Astrocyte of the cerebellum (primary cell): ENCODE measurements around the gene RNASE7.

Experiments
- DNase-seq: peaks from one replicate; pipeline ENCODE4 v3.0.0-alpha.2; 2011; ENCODE audit warnings: low read depth
- H3K4me3 ChIP-seq: 2 replicates; pipeline ENCODE4 v1.5.1; 2011; ENCODE audit warnings: mild to moderate bottlenecking, low read depth, low read length, moderate library complexity
- in situ Hi-C: cut with HindIII; loops from 2 replicates; pipeline ENCODE4 v1.10.0; 2017; ENCODE audit warnings: low sequenced_read_pairs
- TF ChIP-seq, protein P1 (sequence below): IDR thresholded peaks from 2 replicates; pipeline ENCODE4 v1.5.1; 2012; ENCODE audit warnings: low read length, low read depth, moderate library complexity, mild to moderate bottlenecking; ENCODE audit errors: missing control alignments

Gene RNASE7

DNA sequence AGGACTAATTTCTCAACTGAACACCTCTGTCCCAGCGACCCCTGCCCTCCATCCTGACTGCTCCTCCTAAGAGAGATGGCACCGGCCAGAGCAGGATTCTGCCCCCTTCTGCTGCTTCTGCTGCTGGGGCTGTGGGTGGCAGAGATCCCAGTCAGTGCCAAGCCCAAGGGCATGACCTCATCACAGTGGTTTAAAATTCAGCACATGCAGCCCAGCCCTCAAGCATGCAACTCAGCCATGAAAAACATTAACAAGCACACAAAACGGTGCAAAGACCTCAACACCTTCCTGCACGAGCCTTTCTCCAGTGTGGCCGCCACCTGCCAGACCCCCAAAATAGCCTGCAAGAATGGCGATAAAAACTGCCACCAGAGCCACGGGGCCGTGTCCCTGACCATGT lies 756 bp downstream of the RNASE7 start:
- no peak overlapping the region for H3K4me3 ChIP-seq
- in situ Hi-C loops = no loop called here
- no peak for DNase-seq
- TF ChIP-seq, protein P1, sequence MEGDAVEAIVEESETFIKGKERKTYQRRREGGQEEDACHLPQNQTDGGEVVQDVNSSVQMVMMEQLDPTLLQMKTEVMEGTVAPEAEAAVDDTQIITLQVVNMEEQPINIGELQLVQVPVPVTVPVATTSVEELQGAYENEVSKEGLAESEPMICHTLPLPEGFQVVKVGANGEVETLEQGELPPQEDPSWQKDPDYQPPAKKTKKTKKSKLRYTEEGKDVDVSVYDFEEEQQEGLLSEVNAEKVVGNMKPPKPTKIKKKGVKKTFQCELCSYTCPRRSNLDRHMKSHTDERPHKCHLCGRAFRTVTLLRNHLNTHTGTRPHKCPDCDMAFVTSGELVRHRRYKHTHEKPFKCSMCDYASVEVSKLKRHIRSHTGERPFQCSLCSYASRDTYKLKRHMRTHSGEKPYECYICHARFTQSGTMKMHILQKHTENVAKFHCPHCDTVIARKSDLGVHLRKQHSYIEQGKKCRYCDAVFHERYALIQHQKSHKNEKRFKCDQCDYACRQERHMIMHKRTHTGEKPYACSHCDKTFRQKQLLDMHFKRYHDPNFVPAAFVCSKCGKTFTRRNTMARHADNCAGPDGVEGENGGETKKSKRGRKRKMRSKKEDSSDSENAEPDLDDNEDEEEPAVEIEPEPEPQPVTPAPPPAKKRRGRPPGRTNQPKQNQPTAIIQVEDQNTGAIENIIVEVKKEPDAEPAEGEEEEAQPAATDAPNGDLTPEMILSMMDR = no peak

DNA sequence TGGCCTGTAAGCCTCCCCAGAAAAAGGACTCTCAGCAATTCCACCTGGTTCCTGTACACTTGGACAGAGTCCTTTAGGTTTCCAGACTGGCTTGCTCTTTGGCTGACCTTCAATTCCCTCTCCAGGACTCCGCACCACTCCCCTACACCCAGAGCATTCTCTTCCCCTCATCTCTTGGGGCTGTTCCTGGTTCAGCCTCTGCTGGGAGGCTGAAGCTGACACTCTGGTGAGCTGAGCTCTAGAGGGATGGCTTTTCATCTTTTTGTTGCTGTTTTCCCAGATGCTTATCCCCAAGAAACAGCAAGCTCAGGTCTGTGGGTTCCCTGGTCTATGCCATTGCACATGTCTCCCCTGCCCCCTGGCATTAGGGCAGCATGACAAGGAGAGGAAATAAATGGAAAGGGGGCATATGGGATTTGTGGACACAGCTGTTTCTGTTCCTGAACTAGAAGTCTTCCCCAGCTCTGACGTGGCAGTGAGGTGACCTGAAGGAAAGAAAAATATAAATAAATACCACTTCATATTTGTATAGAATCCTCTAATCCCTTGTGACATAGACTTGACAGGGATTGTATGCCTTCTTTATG lies 1.3 kb downstream of the RNASE7 start:
- DNase-seq = no peak
- TF ChIP-seq, protein P1 = no peak
- in situ Hi-C loops = no loop called here
- H3K4me3 ChIP-seq = no peak overlapping the region

DNA sequence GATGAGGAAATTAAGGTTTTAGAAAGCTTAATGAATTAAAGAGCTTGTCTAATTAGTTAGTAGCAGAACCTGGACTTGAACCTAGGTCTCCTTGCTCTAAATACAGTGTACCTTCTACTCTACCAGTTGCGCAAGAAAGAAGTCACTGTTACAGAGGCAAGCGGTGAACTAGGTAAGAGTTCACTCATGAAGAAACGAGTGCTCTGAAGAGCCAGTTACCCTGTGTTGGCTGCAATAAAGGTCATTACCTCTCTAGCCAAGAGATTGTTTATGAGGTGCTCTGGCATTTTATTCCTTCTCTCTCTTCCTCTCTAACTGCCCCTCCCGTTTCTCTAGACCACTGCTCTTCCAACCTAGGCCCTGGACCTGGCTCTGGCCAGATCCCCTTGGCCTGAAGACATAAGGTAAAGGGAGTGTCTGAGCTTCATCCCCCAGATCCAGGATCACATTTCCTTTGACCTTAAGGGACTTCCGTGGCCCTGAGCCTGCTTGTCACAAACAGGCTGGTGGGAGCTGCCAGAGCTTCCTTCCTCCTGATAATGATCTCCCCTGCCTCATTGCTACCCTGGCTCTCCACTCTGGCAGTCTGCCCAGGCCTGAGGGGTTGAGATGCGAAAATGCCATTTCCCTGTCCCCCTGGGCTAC lies 1.9 kb downstream of the RNASE7 start:
- in situ Hi-C loops = no loop called here
- TF ChIP-seq, protein P1 = no peak
- DNase-seq = no peak
- H3K4me3 ChIP-seq = no peak overlapping the region

DNA sequence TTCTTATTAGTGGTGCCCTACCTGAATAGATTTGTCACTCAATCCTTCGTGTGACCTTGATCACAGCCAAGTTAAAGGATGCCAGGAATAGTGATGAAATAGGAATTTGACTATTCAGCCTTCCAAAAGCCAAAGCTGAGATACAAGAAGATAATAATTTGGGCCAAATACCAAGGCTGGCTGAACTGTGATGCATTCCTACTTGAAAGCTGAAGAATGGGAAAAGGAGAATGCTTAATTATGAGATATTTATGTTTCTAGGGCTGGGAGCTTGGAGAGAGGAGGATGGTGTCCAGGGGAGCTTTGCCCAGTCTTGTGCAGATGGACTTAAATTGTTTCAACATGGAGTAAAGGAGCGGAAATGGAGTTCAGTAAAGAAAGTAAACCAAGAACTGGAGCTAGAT lies 5.2 kb downstream of the RNASE7 start:
- in situ Hi-C loops = no loop called here
- no peak overlapping the region for H3K4me3 ChIP-seq
- TF ChIP-seq, protein P1 = no peak
- DNase-seq = no peak

DNA sequence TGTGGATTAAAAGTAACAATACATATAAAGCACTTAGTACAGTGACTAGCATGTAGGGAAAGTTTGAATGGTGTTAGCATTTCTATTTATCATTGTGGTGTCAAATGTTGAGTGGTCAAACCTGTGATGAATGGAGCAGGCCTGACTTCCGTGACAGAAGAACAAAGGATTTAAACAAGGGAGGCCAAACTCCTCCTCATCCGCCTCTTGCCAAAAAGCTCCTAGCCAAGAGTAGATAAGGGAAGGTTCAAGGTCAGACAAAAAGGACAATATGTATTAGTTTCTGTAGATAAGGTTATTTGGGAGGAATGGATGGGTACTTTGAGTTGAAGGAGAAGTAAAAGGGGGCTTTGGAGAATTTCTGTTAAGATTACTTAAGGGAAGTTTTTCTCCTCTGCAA lies 6.5 kb downstream of the RNASE7 start:
- DNase-seq = no peak
- TF ChIP-seq, protein P1 = no peak
- no peak overlapping the region for H3K4me3 ChIP-seq
- in situ Hi-C loops = no loop called here

DNA sequence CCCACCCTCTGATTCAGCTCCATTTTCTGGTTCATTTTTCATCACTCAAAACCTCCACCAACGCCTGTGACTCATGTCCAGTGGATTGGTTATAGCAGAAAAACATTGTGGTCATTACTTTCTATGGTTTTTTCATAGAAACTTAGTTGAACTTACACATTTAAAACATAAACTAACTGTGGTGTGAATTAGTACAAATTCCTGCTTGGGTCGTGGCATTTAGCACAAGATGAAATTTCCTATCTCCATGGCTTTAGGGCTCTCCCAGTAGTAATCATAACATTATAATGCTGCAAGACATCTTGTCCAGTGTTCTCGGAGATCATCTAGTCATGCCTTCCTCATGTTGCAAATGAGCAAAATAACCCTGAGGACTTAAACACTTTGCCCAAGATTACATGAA lies 7.1 kb downstream of the RNASE7 start:
- TF ChIP-seq, protein P1 = no peak
- in situ Hi-C loops = no loop called here
- no peak for DNase-seq
- H3K4me3 ChIP-seq = no peak overlapping the region
